Stomach smooth muscle (tissue), 2 donors: Measurements from ENCODE around the gene METTL25B.

Experiments
- H3K27ac ChIP-seq: one replicate; pipeline ENCODE4 v1.7.0; 2013; ENCODE audit warnings: mild to moderate bottlenecking, low read length, inconsistent platforms
- H3K27me3 ChIP-seq, 2 donors: one replicate each; pipeline ENCODE4 v1.7.0; 2013; ENCODE audit warnings: low read length in 2 of 2; ENCODE audit not compliant: insufficient read depth in 2 of 2, control insufficient read depth in 1 of 2
- H3K36me3 ChIP-seq, 2 donors: one replicate each; pipeline ENCODE4 v1.7.0; 2013; ENCODE audit warnings: low read length in 2 of 2; ENCODE audit not compliant: control insufficient read depth in 2 of 2, insufficient read depth in 2 of 2
- H3K4me1 ChIP-seq: one replicate; pipeline ENCODE4 v1.7.0; 2013; ENCODE audit warnings: low read length; ENCODE audit not compliant: control insufficient read depth, insufficient read depth
- H3K4me3 ChIP-seq, 2 donors: one replicate each; pipeline ENCODE4 v1.7.0; 2013; ENCODE audit warnings: low read length in 2 of 2
- H3K9ac ChIP-seq, 2 donors: one replicate each; pipeline ENCODE4 v1.7.0; 2013; ENCODE audit warnings: low read length in 2 of 2, mild to moderate bottlenecking in 1 of 2
- H3K9me3 ChIP-seq, 2 donors: one replicate each; pipeline ENCODE4 v1.7.0; 2013; ENCODE audit warnings: low read length in 2 of 2; ENCODE audit not compliant: control insufficient read depth in 2 of 2
- donor health status: healthy.
- donor health status: Pancreatic carcinoma.

Gene METTL25B

GRCh38 chr1:156743367-156744302 is 15.4 kb downstream of the METTL25B start:
- no peak overlapping the region for H3K27ac ChIP-seq
- H3K9me3 ChIP-seq = no peaks in the 10 kb centered on the region
- H3K4me3 ChIP-seq = no peak overlapping the region
- no peak overlapping the region for H3K9ac ChIP-seq
- no peaks in the 10 kb centered on the region for H3K27me3 ChIP-seq
- peaks cover 43% of the 10 kb centered on the region for H3K4me1 ChIP-seq
- peaks cover 14 to 23% of the 10 kb centered on the region in 2 donors for H3K36me3 ChIP-seq

GRCh38 chr1:156744344-156744743 is 16.1 kb downstream of the METTL25B start:
- H3K4me1 ChIP-seq = peaks cover 50% of the 10 kb centered on the region
- no peaks in the 10 kb centered on the region for H3K9me3 ChIP-seq
- H3K36me3 ChIP-seq = peaks cover 14 to 23% of the 10 kb centered on the region in 2 donors
- no peak overlapping the region for H3K27ac ChIP-seq
- no peak overlapping the region for H3K9ac ChIP-seq
- no peaks in the 10 kb centered on the region for H3K27me3 ChIP-seq
- H3K4me3 ChIP-seq = no peak overlapping the region

GRCh38 chr1:156744786-156745419 is 16.6 kb downstream of the METTL25B start:
- H3K4me3 ChIP-seq = no peak overlapping the region
- no peaks in the 10 kb centered on the region for H3K9me3 ChIP-seq
- no peaks in the 10 kb centered on the region for H3K27me3 ChIP-seq
- H3K4me1 ChIP-seq = peaks cover 56% of the 10 kb centered on the region
- peaks cover 14 to 23% of the 10 kb centered on the region in 2 donors for H3K36me3 ChIP-seq
- no peak overlapping the region for H3K9ac ChIP-seq
- H3K27ac ChIP-seq = peak overlapping the region; percentile 99

GRCh38 chr1:156745881-156746280 is 17.6 kb downstream of the METTL25B start:
- Histone ChIP-seq H3K4me3 (peak overlapping the region; percentile 82 to 95), H3K4me1 (peaks cover 57% of the 10 kb centered on the region), H3K9me3 (no peaks in the 10 kb centered on the region), H3K9ac (peak overlapping the region; percentile 42 to 97), H3K36me3 (peaks cover 14 to 23% of the 10 kb centered on the region in 2 donors), H3K27me3 (no peaks in the 10 kb centered on the region), H3K27ac (peak overlapping the region; percentile 99)

- Histone ChIP-seq H3K36me3 (peaks cover 14 to 23% of the 10 kb centered on the region in 2 donors), H3K4me1 (peaks cover 55% of the 10 kb centered on the region), H3K4me3 (peak overlapping the region; percentile 82 to 95)
Measured at GRCh38 chr1:156746406-156746727, 18.1 kb downstream of the METTL25B start.

GRCh38 chr1:156746728-156747631 is 18.7 kb downstream of the METTL25B start:
- Histone ChIP-seq H3K4me1 (peaks cover 52% of the 10 kb centered on the region), H3K27me3 (no peaks in the 10 kb centered on the region), H3K9me3 (no peaks in the 10 kb centered on the region), H3K4me3 (peak overlapping the region; percentile 82 to 95), H3K27ac (peak overlapping the region; percentile 99), H3K9ac (peak overlapping the region; percentile 97 to 99), H3K36me3 (peaks cover 12 to 21% of the 10 kb centered on the region in 2 donors)

More at GRCh38 chr1:156746406-156746727, 18.1 kb downstream of the METTL25B start:
- Histone ChIP-seq H3K27me3 (no peaks in the 10 kb centered on the region), H3K9me3 (no peaks in the 10 kb centered on the region), H3K9ac (peak overlapping the region; percentile 42 to 97), H3K27ac (peak overlapping the region; percentile 99)

- H3K27me3 ChIP-seq = no peaks in the 10 kb centered on the region
- no peaks in the 10 kb centered on the region for H3K9me3 ChIP-seq
- peaks cover 61% of the 10 kb centered on the region for H3K4me1 ChIP-seq
- peak overlapping the region; percentile 94 to 95 for H3K9ac ChIP-seq
- H3K36me3 ChIP-seq = peaks cover 4 to 14% of the 10 kb centered on the region in 2 donors
- peak overlapping the region; percentile 99 for H3K27ac ChIP-seq
- peak overlapping the region; percentile 64 to 95 for H3K4me3 ChIP-seq
Measured at GRCh38 chr1:156747742-156748669, 19.7 kb downstream of the METTL25B start.

- Histone ChIP-seq H3K4me3 (peak overlapping the region; percentile 64 to 95), H3K9me3 (no peaks in the 10 kb centered on the region), H3K27ac (peak overlapping the region; percentile 99), H3K4me1 (peaks cover 64% of the 10 kb centered on the region), H3K27me3 (no peaks in the 10 kb centered on the region), H3K9ac (peak overlapping the region; percentile 94 to 95), H3K36me3 (peaks cover 3 to 6% of the 10 kb centered on the region in 2 donors)
Measured at GRCh38 chr1:156748670-156749418, 20.6 kb downstream of the METTL25B start.

GRCh38 chr1:156749419-156750118 is 21.3 kb downstream of the METTL25B start:
- H3K36me3 ChIP-seq = peaks cover 3 to 4% of the 10 kb centered on the region in 2 donors
- H3K27ac ChIP-seq = peak overlapping the region; percentile 99
- no peaks in the 10 kb centered on the region for H3K27me3 ChIP-seq
- peak overlapping the region; percentile 94 to 95 for H3K9ac ChIP-seq
- peak overlapping the region; percentile 64 to 95 for H3K4me3 ChIP-seq
- H3K4me1 ChIP-seq = peaks cover 64% of the 10 kb centered on the region
- no peaks in the 10 kb centered on the region for H3K9me3 ChIP-seq
